Renal cortical epithelial cell (primary cell): ENCODE results near the gene RANBP1. TPM values are rescaled to one million over a fixed set of nuclear protein-coding genes. Genes with fewer than 3 reads are reported as not detected.
A peak's percentile ranks its signal among the peaks of the same experiment; 100 is the strongest.

Source experiments
- DNase-seq: peaks from one replicate; pipeline ENCODE4 v3.0.0-alpha.2; 2011; ENCODE audit warnings: low read depth
- total RNA-seq: library from RNA; depleted of rRNA; stranded (reverse); fragments of >200 nt; gene quantifications from 2 replicates; pipeline ENCODE4 v1.2.3, GENCODE V29; 2014

The RANBP1 gene
- total RNA-seq, 1 donor from 2014 or later = 173 TPM

DNA sequence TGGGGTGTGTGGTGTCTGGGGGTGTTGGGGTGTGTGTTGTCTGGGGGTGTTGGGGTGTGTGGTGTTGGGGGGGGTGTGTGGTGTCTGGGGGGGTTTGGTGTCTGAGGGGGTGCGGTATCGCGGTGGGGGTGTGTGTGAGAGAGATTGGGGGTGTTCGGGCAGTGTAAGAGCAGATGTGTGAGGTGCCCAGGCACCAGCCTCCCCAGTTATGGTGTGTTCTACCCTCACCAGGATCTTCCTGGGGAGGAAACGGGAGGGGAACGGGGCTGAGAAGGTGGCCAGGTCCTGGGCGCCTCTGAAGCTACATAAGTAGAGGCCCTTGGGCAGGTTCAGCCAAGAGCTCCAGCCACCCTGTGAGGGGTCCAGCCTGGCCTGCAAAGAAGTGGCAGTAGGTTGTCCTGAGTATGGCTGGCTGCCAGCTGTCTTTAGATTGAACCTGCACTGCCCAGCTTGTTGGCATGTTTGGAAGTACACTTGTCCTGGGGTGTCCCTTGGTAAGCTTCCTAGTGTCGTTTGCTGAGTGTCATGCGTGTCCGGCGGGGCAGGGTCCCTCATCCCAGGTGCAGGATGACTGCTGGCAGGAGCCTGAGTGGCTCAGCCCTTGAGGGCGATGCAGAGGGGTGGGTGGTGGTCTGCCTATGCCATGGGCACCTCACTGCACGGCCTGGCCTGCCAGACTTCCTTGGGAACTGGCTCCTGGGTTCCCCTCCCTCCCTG lies 7.6 kb downstream of the RANBP1 start:
- no peak for DNase-seq

DNA sequence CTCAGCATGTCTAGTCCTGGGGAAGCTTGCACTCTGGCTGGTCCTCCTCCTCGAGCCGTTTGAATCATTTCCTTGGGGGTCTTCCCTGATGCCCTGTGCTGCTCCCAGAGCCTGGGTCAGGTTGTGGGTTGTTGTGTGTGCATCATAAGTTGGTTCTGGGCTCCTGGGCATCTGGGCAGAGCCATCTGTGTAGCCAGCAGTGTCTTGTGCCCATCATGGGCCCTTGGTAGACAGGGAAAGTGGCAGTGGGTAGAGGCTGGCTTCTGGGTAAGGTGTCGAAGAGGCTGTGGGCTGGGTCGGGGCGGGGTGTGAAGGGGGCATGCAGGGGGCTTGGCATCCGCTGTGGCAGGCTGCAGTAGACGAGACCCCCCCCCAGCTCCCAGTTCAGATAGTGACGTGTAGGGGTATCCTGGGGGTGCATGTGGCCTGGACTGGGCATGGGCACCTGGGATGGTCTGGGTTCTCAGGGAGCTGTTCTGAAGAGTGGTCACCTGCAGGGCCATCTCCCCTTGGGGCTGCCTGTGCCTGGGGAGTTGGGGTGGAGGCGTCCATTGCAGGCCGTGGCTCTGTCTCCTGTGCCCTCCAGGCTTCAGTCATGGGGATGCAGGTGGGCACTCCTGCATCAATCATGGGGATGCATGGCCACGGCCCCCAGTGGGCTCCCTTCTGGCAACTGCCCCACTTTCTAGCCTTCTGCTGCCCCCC lies 8.3 kb downstream of the RANBP1 start:
- DNase-seq = no peak

DNA sequence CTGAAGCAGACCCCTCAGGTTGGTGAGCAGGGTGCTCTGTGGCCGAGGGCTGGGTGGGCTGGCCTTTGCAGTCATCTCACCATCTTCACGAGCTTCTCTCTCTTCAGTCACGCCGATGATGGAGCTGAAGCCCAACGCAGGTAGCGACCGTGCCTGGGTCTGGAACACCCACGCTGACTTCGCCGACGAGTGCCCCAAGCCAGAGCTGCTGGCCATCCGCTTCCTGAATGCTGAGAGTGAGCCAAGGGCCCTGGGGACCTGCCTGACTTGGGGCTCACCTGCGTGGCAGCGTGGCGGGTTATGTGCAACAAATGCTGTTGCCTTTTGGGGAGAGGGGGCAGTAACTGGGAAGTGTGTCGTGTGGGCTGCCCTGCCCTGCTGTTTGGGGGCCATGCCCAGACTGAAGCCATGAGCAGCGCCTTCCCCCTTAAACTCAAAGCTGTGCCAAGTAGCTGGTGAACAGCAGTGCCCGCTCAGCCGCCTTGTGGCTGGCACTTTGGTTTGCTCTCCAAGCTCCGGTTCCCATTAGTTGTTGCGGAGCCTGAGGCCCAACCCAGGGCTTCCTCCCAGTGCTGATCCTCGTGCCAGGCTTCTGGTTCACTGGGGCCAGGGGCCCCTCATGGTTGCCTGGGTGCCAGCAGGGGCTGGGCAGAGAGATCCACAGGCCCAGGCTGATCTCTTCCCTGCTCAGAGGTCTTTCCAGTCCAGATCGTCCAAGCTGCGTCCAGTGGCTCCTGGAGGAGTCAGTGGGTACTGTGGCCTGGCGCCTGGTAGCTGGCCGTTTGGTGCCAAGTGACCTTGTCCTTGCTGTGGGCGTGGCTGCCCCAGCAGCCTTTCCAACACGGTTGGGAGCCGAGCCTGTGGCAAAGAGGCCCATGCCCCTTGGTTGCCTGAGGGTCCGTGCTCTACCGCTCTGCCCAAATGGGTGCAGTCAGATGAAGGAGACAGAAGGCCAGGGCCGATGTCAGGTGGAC lies 9.6 kb downstream of the RANBP1 start:
- no peak for DNase-seq

DNA sequence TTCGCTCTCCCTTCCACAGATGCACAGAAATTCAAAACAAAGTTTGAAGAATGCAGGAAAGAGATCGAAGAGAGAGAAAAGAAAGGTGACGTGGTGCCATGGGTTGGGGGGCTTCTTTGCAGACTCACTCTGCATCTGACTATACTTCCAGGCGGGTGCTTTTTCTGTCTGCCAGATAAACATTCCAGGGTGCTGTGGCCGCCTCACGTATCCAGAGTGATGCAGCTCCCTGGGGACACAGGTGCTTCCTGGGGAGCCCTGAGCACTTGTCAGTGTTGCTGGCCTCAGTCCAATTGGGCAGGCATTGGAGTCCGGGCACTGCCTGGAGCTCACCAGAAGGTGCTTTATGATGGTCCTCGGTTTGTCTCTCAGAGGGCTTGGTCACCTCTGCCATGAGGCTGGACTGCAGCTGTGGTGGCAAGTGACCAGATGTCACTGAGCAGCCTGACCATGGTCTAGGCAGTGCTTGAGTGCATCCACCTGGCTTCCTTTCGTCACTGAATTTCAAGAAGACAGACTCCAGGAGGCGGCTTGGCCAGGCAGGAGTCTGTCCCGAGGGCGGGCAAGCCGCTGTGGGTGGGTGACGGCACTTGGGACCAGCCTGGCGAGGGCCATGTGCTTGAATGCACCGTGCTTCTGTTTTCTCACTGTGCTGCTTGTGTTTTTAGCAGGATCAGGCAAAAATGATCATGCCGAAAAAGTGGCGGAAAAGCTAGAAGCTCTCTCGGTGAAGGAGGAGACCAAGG lies 10.6 kb downstream of the RANBP1 start:
- no peak for DNase-seq

DNA sequence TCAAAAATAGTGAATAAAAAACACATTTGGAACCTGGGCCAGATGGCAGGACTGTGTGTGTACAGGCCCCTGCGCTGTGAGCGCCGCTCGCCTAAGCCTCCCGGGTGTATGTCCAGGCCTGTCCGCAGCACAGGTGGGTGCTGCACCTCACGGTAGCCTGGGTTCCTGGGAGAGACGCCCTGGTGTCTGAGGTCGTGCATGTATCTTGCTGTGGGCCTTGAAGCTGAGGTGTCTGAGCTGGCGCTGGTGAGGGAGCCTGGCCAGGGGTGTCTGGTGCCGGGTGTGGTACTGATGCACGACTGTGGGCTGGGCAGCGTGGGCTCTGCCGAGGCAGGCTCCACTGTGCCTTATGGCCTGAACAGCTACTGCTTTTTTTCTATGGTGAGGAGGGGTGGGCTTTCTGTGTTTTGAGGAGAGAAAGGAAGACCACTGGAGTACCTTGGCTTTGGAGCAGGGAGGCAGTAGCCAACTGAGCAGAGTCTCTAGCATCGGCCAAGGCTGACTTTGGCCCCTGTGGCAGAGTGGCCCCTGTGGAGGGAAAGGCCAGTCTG lies 11.5 kb downstream of the RANBP1 start:
- DNase-seq = no peak

DNA sequence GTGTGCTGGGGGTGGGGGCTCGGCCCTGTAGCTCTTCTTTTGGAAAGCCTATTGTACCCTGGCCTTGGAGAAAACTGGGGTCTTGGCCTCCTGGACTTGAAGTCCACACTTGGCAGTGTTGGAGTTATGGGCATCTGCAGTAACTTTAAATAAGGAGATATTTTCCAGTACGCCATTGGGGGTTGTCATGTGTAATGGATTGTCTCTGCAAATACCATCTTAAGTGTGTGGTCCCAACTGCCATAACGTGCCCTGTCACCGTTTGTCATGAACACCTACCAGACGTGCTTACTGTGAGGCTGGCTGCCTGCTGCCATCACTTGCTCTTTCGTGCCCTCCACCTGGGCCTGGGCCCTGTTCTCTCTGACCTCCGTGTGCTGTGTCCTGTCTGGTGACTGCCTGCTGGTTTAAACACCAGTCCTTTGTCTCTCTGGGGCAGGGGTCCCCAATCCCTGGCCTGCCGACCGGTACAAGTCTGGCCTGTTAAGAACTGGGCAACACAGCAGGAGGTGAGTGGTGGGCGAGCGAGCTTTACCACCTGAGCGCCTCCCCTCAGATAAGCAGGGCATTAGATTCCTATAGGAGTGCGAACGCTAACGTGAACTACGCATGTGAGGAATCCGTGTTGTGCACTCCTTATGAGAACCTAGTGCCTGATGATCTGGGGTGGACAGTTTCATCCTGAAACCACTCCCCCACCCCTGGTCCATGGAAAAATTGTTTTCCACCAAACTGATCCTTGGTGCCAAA lies 12.1 kb downstream of the RANBP1 start:
- DNase-seq = no peak

DNA sequence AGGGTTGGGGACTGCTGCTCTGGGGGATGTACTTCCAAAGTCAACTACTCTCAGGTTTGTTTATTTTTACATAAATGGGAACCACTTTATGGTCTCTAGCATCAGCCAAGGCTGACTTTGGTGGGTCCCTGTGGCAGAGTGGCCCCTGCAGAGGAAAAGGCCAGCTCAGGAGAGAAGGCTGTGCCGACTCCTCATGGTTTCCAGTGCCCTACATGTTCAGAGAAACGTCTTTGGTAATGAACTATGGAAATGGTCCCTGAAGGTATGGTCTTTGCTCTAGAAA lies 12.7 kb downstream of the RANBP1 start:
- no peak for DNase-seq

DNA sequence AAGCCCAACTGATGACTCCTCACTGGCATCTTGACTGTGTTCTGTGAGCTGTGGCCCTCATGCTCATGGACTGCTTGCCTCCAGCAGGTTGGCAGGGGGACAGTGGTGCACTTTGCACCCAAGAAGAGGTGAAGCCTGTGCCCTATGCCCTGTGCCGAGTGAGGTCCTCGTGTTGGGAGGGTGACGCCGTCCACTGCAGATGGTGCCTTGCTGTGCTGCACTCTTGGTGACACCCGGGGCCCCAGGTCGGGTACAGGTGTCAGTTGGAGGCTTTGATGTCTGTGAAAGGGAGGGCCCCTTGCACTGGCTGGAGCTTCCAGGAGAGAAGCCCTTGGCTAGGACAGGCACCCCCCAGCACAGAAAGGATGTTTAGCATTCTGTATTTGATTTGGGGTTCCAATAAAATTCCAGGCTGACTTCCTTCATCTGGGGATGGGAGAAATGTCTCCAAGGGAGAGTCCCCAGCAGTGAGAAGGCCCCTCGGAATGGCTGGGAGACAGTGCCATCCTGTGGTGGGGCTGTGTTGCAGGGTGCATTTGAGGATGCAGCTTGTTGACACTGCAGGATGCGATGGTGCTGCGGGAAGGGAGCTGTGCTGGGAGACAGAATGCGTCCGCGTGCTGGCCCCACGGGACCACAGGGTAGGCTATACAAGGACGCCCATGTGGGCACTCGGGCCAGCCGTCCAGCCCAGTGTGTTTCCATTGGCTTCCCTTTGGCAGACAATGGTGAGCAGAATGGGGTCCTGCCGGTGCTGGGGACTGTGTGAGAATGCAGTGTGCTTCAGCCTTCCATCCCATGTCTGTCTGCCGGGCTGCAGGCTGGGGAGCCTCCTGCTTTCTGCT lies 13.2 kb downstream of the RANBP1 start:
- no peak for DNase-seq

DNA sequence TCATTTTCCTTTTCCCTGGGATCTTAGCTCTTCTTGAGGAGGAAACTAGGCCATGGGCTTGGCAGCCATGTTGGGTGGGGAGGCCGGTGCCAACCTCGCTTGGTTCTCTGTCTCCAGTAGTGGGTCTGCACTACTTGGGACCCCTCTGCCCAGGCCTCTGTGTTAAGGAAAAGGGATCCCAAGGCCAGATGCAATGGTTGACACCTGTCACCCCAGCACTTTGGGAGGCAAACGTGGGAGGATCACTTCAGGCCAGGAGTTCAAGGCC lies 13.8 kb downstream of the RANBP1 start:
- no peak for DNase-seq

DNA sequence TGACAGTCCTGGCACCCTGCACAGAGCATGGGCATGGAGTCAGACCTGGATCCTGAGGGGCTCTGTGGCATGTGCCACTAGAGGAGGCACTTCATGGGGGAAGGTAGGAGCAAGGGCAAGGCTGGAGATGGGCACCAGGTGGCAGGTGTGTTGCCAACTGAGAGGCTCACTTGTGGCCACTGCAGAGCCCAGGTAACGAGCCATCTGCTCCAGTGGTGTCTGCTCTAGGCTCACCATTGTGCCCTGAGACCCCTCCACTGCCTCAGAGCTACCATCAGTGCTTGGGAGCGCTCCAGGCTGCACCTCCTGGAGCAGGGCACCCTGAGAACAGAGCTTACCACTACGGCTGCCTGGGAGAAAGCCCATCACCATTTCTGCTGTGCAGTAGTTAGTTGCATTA lies 14.4 kb downstream of the RANBP1 start:
- no peak for DNase-seq

DNA sequence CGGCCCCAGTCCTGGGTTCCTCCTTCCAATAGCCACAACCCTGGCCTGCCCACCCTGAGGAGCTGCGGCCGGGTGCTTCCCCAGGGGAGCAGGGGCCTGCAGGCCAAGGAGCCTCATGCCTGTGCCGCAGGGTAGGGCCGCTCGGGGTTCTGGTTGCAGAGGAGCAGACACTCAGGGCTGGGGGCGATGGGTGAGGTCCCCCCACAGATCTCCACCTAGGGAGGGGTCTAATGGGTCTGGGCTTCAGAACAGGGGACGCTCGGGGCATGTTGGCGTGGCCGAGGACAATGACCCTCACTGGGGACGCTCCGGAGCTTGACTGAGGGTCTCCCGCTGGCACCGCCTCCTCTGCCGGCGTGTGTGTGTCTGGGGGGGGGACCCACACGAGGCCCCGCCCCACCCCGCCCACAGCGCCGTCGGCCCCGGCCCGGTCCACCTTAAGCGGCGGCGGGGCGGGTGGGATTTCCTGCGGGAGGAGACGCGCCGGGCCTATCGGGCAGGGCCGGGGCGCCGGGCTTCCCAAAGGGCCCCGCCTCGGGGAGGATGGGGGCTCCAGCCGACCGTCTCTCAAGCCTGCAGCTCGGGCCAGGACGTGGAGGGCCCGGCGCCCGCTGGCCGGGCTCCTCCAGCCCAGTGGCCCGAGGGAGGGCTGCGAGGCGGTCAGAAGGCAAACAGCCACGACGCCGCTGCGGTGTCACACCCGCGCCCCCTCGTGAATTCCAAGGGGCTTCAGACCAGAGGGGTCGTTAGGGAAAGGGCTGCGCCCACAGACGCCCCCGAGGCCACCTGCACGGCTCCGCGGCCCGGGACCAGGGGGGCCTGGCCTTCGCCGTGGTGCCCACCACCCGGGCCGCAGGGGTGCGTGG lies 15.1 kb downstream of the RANBP1 start:
- peak; percentile 28 for DNase-seq

DNA sequence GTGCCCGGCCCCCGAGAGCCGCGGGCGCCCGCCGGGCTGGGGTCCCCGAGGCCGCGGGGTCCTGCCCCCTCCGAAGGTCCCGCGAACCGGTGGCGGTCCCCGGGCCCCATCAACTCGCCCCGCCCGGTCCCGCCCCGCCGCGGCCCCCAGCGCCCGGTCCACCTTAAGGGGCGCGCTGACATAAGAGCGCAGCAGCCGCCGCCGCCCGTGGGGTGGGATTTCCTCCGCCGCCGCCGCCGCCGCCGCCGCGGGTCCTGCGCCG lies 15.6 kb downstream of the RANBP1 start, which contains the start of gene ZDHHC8:
ZDHHC8 (plus strand) TSS at position 208 of the 262 bp plus-strand sequence. CDS start 144 bp downstream, outside the sequence.
- no peak for DNase-seq

DNA sequence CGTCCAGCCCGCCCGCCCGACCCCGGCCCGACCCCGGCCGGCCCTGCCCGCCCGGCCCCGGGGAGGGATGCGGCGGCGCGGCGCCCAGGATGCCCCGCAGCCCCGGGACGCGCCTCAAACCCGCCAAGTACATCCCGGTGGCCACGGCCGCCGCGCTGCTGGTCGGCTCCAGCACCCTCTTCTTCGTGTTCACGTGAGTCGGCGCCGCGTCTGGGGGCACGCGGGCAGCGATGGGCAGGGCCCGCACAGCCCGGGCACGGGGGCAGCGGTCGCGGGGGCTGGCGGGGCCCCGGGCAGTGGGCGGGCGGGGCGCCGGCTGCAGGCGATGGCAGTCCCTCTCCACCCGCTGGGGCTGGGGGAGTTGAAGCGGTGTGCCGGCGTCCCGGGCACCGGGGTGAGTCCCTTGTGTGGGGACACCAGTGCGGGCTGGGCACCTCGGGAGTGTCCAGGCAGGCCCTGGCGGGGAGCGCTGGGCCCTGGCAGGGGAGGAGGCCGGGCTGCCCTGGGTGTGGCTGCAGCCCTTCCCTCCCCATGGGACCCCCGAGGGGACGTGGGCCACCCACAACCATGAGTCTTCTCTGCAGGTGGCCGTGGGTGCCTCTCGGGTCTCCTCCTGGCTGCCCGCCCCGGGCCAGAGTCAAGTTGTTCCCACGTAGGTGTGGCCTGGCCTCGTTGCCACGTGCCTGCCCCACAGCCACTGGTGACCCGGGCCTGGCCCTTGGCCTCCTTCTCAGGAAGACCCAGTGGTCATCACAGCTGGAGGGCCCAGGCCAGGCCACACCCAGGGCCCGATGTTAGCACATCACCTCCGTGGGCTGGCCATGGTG lies 16.2 kb downstream of the RANBP1 start:
- DNase-seq = no peak

DNA sequence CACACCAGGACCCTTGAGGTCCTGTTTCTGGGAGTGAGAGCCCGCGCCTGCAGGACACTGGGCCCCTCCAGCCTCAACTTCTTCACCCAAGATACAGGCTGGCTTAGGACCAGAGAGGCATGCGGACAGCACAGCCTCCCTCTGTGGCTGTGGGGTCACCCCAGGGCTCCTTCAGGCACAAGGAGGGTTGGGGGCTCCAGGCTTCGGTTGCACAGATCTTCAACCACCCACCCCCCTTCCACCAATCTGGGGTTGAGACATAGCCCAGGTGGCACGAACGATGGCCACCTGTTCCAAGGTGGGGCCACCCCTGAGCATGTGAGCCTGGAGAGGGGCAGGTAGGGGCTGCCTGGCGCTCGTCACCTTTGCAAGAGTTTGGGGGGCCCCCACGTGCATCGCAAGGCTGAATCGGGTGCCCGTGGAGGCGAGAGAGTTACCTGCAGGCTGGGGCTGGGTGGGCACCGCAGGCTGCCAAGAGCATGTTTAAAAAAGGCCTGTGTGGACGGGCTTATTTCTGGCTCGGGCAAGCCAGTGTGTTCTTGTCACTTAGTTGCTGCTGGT lies 16.9 kb downstream of the RANBP1 start:
- no peak for DNase-seq

DNA sequence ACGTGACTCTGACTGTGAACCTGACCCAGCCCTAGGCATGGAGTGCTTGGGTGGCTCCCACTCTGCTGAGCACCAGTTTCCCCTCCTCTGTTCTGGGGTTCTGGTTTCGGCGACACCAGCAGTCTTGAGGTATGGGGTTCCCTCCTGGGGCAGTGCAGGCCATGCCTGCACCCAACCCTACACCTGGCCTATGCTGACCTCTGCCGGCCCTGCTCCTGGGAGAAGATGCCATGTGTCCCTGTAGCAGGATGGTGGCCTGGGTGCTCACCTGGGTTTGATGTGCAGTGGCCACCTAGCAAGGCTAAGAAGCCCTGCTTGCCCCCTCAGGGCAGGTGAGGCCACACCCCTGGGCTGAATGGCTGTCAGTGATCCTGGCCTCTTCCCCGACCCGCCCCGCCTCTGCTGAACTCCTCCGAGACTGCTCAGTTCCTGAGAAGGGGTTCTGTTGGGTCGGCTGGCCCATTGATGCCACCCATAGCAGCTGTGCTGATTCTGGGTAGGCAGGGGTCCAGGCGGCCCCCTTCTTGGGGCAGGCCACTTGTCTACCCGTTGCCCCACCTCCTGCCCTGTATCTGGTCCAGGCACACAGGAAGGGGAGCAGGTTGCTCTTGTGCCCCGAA lies 18.1 kb downstream of the RANBP1 start:
- DNase-seq = no peak

DNA sequence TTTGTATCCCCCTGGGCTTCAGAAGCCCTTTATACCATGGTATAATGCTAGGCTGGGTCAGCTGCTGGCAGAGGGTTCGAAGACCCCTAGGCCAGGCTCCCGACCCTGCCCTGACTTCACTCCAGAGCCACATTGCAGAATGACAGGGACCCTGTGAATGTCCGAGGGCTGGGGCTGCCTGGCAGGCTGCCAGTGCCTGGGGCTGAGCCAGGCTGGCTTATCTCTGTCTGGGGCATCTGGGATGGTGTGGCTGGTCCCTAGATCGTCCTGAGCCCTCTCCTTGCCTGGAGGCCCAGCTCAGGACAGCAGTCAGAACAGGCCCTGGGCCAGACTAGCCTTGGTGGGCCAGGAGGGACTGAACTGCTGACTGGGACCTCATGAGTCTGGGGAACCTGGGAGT lies 19.4 kb downstream of the RANBP1 start:
- no peak for DNase-seq

DNA sequence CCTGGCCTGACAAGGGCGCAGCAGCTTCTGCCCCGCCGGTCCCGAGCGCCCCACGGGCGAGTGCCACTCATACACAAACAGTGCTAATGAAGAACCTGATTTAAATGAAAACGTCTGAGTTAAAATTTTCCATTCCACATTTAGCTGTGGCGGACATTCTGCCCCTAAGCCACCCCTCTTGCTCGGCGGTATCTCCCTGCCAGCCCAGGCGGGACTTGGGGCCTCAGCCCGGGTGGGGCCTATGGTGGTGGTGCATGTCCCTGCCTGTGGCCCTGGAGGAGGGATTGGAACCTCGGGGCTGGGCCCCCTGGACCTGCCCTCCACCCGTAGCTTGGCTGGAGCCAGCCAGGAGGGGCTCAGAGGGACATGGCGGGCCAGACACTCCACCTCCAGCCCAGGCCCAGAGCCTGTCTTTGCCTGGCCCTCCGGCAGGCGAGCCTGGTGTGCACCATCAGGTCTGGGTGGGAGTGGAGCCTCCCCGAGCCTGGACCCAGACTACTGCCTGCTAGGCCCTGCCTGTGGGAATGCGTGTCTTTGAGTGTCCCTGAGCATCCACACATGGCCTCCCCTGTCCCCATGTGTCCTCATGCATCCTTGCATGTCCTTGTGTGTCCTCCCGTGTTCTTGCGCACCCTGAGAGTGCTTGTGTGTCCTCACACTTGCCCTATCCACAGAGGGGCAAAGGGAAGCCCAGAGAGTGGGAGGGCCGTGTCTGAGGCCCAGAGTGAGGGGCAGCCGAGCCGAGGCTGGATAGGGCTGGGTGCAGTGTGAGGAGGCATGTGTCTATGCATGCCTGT lies 20.1 kb downstream of the RANBP1 start:
- DNase-seq = no peak
